DND-41 (cell line): ENCODE measurements around the gene SCYGR4.

Experiments
- ATAC-seq: fragments of 200-7000 bp; cut with Tn5 transposase; 3 replicates; pipeline ENCODE4 v1.9.1; 2021; ENCODE audit warnings: low read depth; ENCODE audit not compliant: insufficient read depth
- DNase-seq: peaks from one replicate; pipeline ENCODE4 v3.0.0-alpha.2; 2020
- H2AFZ ChIP-seq: 2 replicates; pipeline ENCODE4 v1.6.0; 2012; ENCODE audit warnings: low read depth, low read length
- H3K27ac ChIP-seq: 2 replicates; pipeline ENCODE4 v1.5.1; 2012; ENCODE audit warnings: low read length, inconsistent platforms
- H3K27me3 ChIP-seq: fragments of 200-600 bp; sonication (generic); 2 replicates; pipeline ENCODE4 v1.6.0; 2012; ENCODE audit warnings: low read length, mild to moderate bottlenecking, inconsistent platforms; ENCODE audit not compliant: insufficient read depth, poor library complexity
- H3K36me3 ChIP-seq: 2 replicates; pipeline ENCODE4 v1.5.1; 2012; ENCODE audit warnings: low read length, inconsistent platforms; ENCODE audit not compliant: insufficient read depth
- H3K4me1 ChIP-seq: 2 replicates; pipeline ENCODE4 v1.5.1; 2012; ENCODE audit warnings: mild to moderate bottlenecking, low read length; ENCODE audit not compliant: insufficient read depth
- H3K4me2 ChIP-seq: 2 replicates; pipeline ENCODE4 v1.6.0; 2012; ENCODE audit warnings: mild to moderate bottlenecking, moderate library complexity, low read length, inconsistent platforms; ENCODE audit not compliant: insufficient read depth
- H3K4me3 ChIP-seq, 2 experiments: fragments of 200-600 bp in 1 of 2; shearing (Covaris generic) in 1 of 2; 2 replicates each; pipeline ENCODE4 v1.5.1; 2012 to 2016; ENCODE audit warnings: inconsistent platforms in 2 of 2, low read length in 2 of 2, mild to moderate bottlenecking in 2 of 2, low read depth in 1 of 2, moderate library complexity in 1 of 2
- H3K79me2 ChIP-seq: 2 replicates; pipeline ENCODE4 v1.6.0; 2012; ENCODE audit warnings: low read length, inconsistent platforms; ENCODE audit not compliant: insufficient read depth
- H3K9ac ChIP-seq: 2 replicates; pipeline ENCODE4 v1.6.0; 2012; ENCODE audit warnings: low read depth, mild to moderate bottlenecking, inconsistent platforms, low read length, moderate library complexity
- H3K9me3 ChIP-seq: 2 replicates; pipeline ENCODE4 v1.5.1; 2012; ENCODE audit warnings: low read length, moderate library complexity, mild to moderate bottlenecking, inconsistent platforms; ENCODE audit not compliant: insufficient read depth, severe bottlenecking
- H4K20me1 ChIP-seq: 2 replicates; pipeline ENCODE4 v1.6.0; 2012; ENCODE audit warnings: low read length; ENCODE audit not compliant: insufficient read depth
- CTCF ChIP-seq: IDR thresholded peaks from 2 replicates; pipeline ENCODE4 v1.5.1; 2012; ENCODE audit warnings: borderline replicate concordance, low read length, moderate library complexity, mild to moderate bottlenecking; ENCODE audit not compliant: poor library complexity, severe bottlenecking; ENCODE audit errors: extremely low read depth
- EZH2 ChIP-seq: IDR thresholded peaks from 3 replicates; pipeline ENCODE4 v1.6.1; 2012; ENCODE audit warnings: borderline replicate concordance, low read depth, mild to moderate bottlenecking, moderate library complexity, low read length, inconsistent platforms; ENCODE audit not compliant: severe bottlenecking

SCYGR4 gene

GRCh38 chr2:227617316-227618230 lies at the start of gene SCYGR4:
Gene SCYGR4, plus strand, starts transcription at chr2:227617498. Its CDS starts 0 bp downstream, at chr2:227617498.
- Histone ChIP-seq H3K4me1 (no peaks in the 10 kb centered on the region), H3K27ac (no peak within 1 kb of the TSS), H3K9ac (no peak within 1 kb of the TSS), H3K4me2 (no peak within 1 kb of the TSS), H4K20me1 (no peaks in the 10 kb centered on the region), H3K4me3 (no peak within 1 kb of the TSS), H3K79me2 (no peaks in the 10 kb centered on the region), H3K27me3 (no peaks in the 10 kb centered on the region), H3K9me3 (no peaks in the 10 kb centered on the region), H2AFZ (no peak within 1 kb of the TSS), H3K36me3 (no peaks in the 10 kb centered on the region)
- TF ChIP-seq CTCF (no peak), EZH2 (no peak)
- ATAC-seq: no peak
- DNase-seq: no peak

GRCh38 chr2:227568852-227569169 lies 48.5 kb upstream of the SCYGR4 start:
- no peaks in the 10 kb centered on the region for H3K79me2 ChIP-seq
- H3K4me1 ChIP-seq: no peaks in the 10 kb centered on the region
- H3K27me3 ChIP-seq: no peaks in the 10 kb centered on the region
- ATAC-seq (no peak), DNase-seq (no peak)
- H3K4me2 ChIP-seq: no peak overlapping the region
- no peak overlapping the region for H3K27ac ChIP-seq
- H3K9ac ChIP-seq: no peak overlapping the region
- H2AFZ ChIP-seq: no peak overlapping the region
- no peaks in the 10 kb centered on the region; the same call in 1 of the 2 replicates for H3K36me3 ChIP-seq
- peaks cover 2% of the 10 kb centered on the region; the same call in 1 of the 2 replicates for H4K20me1 ChIP-seq
- H3K9me3 ChIP-seq: no peaks in the 10 kb centered on the region
- TF ChIP-seq CTCF (no peak), EZH2 (no peak)
- no peak overlapping the region for H3K4me3 ChIP-seq

- Histone ChIP-seq H2AFZ (no peak overlapping the region), H3K36me3 (no peaks in the 10 kb centered on the region), H3K4me3 (no peak overlapping the region), H3K9ac (no peak overlapping the region), H3K27me3 (no peaks in the 10 kb centered on the region), H3K9me3 (no peaks in the 10 kb centered on the region), H4K20me1 (0 out of 2 replicates have a peak, but pooled peaks cover 2% of the 10 kb centered on the region), H3K79me2 (no peaks in the 10 kb centered on the region), H3K4me2 (no peak overlapping the region), H3K4me1 (no peaks in the 10 kb centered on the region), H3K27ac (no peak overlapping the region)
- TF ChIP-seq EZH2 (no peak), CTCF (no peak)
- ATAC-seq: no peak
- no peak for DNase-seq
Observed at GRCh38 chr2:227570615-227571014, 46.7 kb upstream of the SCYGR4 start.
